HEK293 (cell line): ENCODE results near the gene DNAJC27.

Source experiments
- CTCF ChIA-PET: fragments of 350-600 bp; formaldehyde crosslinking; extraction: SDS; loops from one replicate; lab custom pipeline; 2021; ENCODE audit warnings: antibody characterized with exemption; lab: Yijun Ruan, JAX
- POLR2A ChIA-PET: fragments of 300-600 bp; formaldehyde crosslinking; extraction: SDS; loops from one replicate; lab custom pipeline; 2020; ENCODE audit warnings: antibody characterized with exemption, inconsistent platforms; lab: Yijun Ruan, JAX
- H3K27ac ChIP-seq: fragments of 200-500 bp; sonication (Bioruptor generic); 2 replicates; pipeline ENCODE4 v1.5.1; 2014; ENCODE audit warnings: low read depth, low read length, control low read depth, inconsistent platforms; ENCODE audit errors: extremely low read depth
- H3K36me3 ChIP-seq, 2 experiments: fragments of 200-500 bp in 1 of 2; sonication (Bioruptor generic) in 1 of 2; 1 replicate in 1 of 2; 2 replicates in 1 of 2; pipeline ENCODE4 v1.5.1; 2014 to 2017; ENCODE audit warnings: inconsistent platforms in 2 of 2, low read length in 2 of 2; ENCODE audit not compliant: control insufficient read depth in 2 of 2, insufficient read depth in 1 of 2
- H3K4me1 ChIP-seq: fragments of 200-500 bp; sonication (Bioruptor generic); 2 replicates; pipeline ENCODE4 v1.5.1; 2014; ENCODE audit warnings: mild to moderate bottlenecking, low read length, inconsistent platforms; ENCODE audit not compliant: control insufficient read depth, insufficient read depth
- H3K4me3 ChIP-seq: 2 replicates; pipeline ENCODE4 v1.5.1; 2011; ENCODE audit warnings: low read depth, mild to moderate bottlenecking, control low read depth, low read length, moderate library complexity
- H3K9me3 ChIP-seq: fragments of 200-500 bp; sonication (Bioruptor generic); 2 replicates; pipeline ENCODE4 v1.5.1; 2014; ENCODE audit warnings: low read depth, low read length, inconsistent platforms; ENCODE audit not compliant: control insufficient read depth, insufficient read depth
- GLIS1 ChIP-seq: fragments of 450-650 bp; formaldehyde crosslinking; IDR thresholded peaks from 2 replicates; pipeline ENCODE4 v1.5.1; 2016; ENCODE audit warnings: missing biosample characterization, missing genetic modification characterization
- KLF9 ChIP-seq: fragments of 450-650 bp; formaldehyde crosslinking; IDR thresholded peaks from 2 replicates; pipeline ENCODE4 v1.5.1; 2016; ENCODE audit warnings: missing biosample characterization, missing genetic modification characterization, low read depth
- RBAK ChIP-seq: fragments of 450-650 bp; formaldehyde crosslinking; IDR thresholded peaks from 2 replicates; pipeline ENCODE4 v1.5.1; 2016; ENCODE audit warnings: missing biosample characterization, missing genetic modification characterization
- REPIN1 ChIP-seq: fragments of 450-650 bp; formaldehyde crosslinking; IDR thresholded peaks from 2 replicates; pipeline ENCODE4 v1.5.1; 2017; ENCODE audit warnings: missing biosample characterization, missing genetic modification characterization, low read depth
- TRIM28 ChIP-seq: IDR thresholded peaks from 2 replicates; pipeline ENCODE4 v1.6.1; 2011; ENCODE audit warnings: low read length, control low read depth, borderline replicate concordance
- ZBTB17 ChIP-seq: fragments of 450-650 bp; formaldehyde crosslinking; IDR thresholded peaks from 2 replicates; pipeline ENCODE4 v1.5.1; 2016; ENCODE audit warnings: missing biosample characterization, missing genetic modification characterization
- ZBTB21 ChIP-seq: fragments of 450-650 bp; formaldehyde crosslinking; IDR thresholded peaks from 2 replicates; pipeline ENCODE4 v1.5.1; 2017; ENCODE audit warnings: missing biosample characterization, missing genetic modification characterization
- ZNF214 ChIP-seq: fragments of 450-650 bp; formaldehyde crosslinking; IDR thresholded peaks from 2 replicates; pipeline ENCODE4 v1.5.1; 2017; ENCODE audit warnings: missing biosample characterization, mild to moderate bottlenecking, missing genetic modification characterization, borderline replicate concordance
- ZNF341 ChIP-seq: fragments of 450-650 bp; formaldehyde crosslinking; IDR thresholded peaks from 2 replicates; pipeline ENCODE4; 2016; ENCODE audit warnings: low read depth, missing biosample characterization, missing genetic modification characterization
- ZNF350 ChIP-seq: fragments of 450-650 bp; formaldehyde crosslinking; IDR thresholded peaks from 2 replicates; pipeline ENCODE4 v1.5.0; 2017; ENCODE audit warnings: missing biosample characterization, mild to moderate bottlenecking, missing genetic modification characterization
- ZNF473 ChIP-seq: fragments of 450-650 bp; formaldehyde crosslinking; IDR thresholded peaks from 2 replicates; pipeline ENCODE4 v1.5.1; 2017; ENCODE audit warnings: missing biosample characterization, missing genetic modification characterization
- ZNF626 ChIP-seq: fragments of 450-650 bp; sonication (Bioruptor Pico); formaldehyde crosslinking; IDR thresholded peaks from 2 replicates; pipeline ENCODE4 v1.5.1; 2018; ENCODE audit warnings: missing biosample characterization, missing genetic modification characterization, inconsistent platforms
- ZNF777 ChIP-seq: fragments of 450-650 bp; formaldehyde crosslinking; IDR thresholded peaks from 2 replicates; pipeline ENCODE4 v1.5.1; 2017; ENCODE audit warnings: missing biosample characterization, missing genetic modification characterization, borderline replicate concordance
- ZNF792 ChIP-seq: fragments of 450-650 bp; formaldehyde crosslinking; IDR thresholded peaks from 2 replicates; pipeline ENCODE4 v1.5.1; 2016; ENCODE audit warnings: missing biosample characterization, missing genetic modification characterization
- ZNF843 ChIP-seq: fragments of 450-650 bp; formaldehyde crosslinking; IDR thresholded peaks from 2 replicates; pipeline ENCODE4 v1.5.1; 2016; ENCODE audit warnings: missing biosample characterization, missing genetic modification characterization
- TF ChIP-seq, protein P1 (sequence below): fragments of 450-650 bp; formaldehyde crosslinking; IDR thresholded peaks from 2 replicates; pipeline ENCODE4 v1.5.1; 2016; ENCODE audit warnings: missing biosample characterization, missing genetic modification characterization
- TF ChIP-seq, protein P2 (sequence below): fragments of 450-650 bp; formaldehyde crosslinking; IDR thresholded peaks from 2 replicates; pipeline ENCODE4 v1.5.1; 2016; ENCODE audit warnings: missing biosample characterization, missing genetic modification characterization, borderline replicate concordance
- TF ChIP-seq, protein P3 (sequence below): fragments of 450-650 bp; formaldehyde crosslinking; conservative IDR thresholded peaks from 2 replicates; pipeline ENCODE4 v1.5.1; 2016; ENCODE audit warnings: low read depth, missing biosample characterization, missing genetic modification characterization

The DNAJC27 gene

DNA sequence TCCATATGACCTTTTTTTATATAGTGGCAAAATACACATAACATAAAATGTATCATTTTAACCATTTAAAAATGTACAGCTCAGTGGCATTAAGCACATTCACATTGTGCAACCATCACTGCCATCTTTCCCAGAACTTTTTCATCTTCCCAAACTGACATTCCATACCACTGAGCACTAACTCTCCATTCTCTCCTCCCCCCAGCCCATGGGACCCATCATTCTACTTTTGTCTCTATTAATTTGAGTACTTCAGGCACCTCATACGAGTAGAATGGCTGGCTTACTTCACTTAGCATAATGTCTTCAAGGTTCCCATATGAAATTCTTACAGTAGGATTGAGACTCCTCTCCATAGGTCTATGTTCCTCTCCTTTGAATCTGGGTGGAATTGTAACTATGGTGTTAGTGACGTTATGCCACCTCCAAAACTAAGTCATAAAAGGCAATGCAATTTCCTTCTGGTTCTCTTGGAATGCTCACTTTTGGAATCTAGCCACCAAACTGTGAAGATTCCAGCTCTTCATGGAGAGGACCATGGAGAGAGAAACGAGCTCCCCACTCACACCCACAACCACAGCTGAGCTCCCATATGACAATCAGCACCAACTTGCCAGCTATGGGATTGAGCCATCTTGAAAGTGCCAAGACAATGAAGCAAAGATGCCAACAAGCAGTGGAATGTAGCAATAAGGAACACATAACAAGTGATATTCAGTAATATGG lies 9.8 kb upstream of the DNAJC27 start:
- CTCF ChIA-PET = interaction anchor here (2.9 kb wide), 1 partner anchor 147 kb away, joined by 14 read pairs; no protein-coding TSS in a partner anchor
- Histone ChIP-seq H3K27ac (no peak overlapping the region), H3K9me3 (no peaks in the 10 kb centered on the region), H3K4me1 (no peaks in the 10 kb centered on the region), H3K36me3 (no peaks in the 10 kb centered on the region), H3K4me3 (no peak overlapping the region)
- POLR2A ChIA-PET = no interaction called here
- TF ChIP-seq, protein P1, sequence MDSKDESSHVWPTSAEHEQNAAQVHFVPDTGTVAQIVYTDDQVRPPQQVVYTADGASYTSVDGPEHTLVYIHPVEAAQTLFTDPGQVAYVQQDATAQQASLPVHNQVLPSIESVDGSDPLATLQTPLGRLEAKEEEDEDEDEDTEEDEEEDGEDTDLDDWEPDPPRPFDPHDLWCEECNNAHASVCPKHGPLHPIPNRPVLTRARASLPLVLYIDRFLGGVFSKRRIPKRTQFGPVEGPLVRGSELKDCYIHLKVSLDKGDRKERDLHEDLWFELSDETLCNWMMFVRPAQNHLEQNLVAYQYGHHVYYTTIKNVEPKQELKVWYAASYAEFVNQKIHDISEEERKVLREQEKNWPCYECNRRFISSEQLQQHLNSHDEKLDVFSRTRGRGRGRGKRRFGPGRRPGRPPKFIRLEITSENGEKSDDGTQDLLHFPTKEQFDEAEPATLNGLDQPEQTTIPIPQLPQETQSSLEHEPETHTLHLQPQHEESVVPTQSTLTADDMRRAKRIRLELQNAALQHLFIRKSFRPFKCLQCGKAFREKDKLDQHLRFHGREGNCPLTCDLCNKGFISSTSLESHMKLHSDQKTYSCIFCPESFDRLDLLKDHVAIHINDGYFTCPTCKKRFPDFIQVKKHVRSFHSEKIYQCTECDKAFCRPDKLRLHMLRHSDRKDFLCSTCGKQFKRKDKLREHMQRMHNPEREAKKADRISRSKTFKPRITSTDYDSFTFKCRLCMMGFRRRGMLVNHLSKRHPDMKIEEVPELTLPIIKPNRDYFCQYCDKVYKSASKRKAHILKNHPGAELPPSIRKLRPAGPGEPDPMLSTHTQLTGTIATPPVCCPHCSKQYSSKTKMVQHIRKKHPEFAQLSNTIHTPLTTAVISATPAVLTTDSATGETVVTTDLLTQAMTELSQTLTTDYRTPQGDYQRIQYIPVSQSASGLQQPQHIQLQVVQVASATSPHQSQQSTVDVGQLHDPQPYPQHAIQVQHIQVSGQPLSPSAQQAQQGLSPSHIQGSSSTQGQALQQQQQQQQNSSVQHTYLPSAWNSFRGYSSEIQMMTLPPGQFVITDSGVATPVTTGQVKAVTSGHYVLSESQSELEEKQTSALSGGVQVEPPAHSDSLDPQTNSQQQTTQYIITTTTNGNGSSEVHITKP = no peak
- TF ChIP-seq REPIN1 (tag by site-specific recombination) (no peak), ZNF341 (no peak), RBAK (no peak), ZNF843 (tag by site-specific recombination) (no peak), ZBTB21 (no peak), ZNF626 (no peak), KLF9 (tag by site-specific recombination) (no peak), ZNF350 (tag by site-specific recombination) (no peak), ZNF473 (tag by site-specific recombination) (no peak), ZNF792 (no peak), GLIS1 (tag by site-specific recombination) (no peak), ZNF777 (tag by site-specific recombination) (no peak), ZNF214 (tag by site-specific recombination) (no peak), TRIM28 (no peak), ZBTB17 (tag by site-specific recombination) (no peak)
- TF ChIP-seq, protein P2, sequence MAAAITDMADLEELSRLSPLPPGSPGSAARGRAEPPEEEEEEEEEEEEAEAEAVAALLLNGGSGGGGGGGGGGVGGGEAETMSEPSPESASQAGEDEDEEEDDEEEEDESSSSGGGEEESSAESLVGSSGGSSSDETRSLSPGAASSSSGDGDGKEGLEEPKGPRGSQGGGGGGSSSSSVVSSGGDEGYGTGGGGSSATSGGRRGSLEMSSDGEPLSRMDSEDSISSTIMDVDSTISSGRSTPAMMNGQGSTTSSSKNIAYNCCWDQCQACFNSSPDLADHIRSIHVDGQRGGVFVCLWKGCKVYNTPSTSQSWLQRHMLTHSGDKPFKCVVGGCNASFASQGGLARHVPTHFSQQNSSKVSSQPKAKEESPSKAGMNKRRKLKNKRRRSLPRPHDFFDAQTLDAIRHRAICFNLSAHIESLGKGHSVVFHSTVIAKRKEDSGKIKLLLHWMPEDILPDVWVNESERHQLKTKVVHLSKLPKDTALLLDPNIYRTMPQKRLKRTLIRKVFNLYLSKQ (tag by site-specific recombination) = no peak
- TF ChIP-seq, protein P3, sequence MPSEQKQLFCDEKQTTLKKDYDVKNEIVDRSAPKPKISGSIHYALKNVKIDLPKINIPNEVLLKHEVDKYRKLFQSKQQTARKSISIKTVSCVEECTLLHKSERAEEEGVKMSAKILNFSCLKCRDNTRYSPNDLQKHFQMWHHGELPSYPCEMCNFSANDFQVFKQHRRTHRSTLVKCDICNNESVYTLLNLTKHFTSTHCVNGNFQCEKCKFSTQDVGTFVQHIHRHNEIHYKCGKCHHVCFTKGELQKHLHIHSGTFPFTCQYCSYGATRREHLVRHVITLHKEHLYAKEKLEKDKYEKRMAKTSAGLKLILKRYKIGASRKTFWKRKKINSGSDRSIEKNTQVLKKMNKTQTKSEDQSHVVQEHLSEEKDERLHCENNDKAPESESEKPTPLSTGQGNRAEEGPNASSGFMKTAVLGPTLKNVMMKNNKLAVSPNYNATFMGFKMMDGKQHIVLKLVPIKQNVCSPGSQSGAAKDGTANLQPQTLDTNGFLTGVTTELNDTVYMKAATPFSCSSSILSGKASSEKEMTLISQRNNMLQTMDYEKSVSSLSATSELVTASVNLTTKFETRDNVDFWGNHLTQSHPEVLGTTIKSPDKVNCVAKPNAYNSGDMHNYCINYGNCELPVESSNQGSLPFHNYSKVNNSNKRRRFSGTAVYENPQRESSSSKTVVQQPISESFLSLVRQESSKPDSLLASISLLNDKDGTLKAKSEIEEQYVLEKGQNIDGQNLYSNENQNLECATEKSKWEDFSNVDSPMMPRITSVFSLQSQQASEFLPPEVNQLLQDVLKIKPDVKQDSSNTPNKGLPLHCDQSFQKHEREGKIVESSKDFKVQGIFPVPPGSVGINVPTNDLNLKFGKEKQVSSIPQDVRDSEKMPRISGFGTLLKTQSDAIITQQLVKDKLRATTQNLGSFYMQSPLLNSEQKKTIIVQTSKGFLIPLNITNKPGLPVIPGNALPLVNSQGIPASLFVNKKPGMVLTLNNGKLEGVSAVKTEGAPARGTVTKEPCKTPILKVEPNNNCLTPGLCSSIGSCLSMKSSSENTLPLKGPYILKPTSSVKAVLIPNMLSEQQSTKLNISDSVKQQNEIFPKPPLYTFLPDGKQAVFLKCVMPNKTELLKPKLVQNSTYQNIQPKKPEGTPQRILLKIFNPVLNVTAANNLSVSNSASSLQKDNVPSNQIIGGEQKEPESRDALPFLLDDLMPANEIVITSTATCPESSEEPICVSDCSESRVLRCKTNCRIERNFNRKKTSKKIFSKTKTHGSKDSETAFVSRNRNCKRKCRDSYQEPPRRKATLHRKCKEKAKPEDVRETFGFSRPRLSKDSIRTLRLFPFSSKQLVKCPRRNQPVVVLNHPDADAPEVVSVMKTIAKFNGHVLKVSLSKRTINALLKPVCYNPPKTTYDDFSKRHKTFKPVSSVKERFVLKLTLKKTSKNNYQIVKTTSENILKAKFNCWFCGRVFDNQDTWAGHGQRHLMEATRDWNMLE (tag by site-specific recombination) = no peak
